Measurements from ENCODE around the gene CACNG5.

CACNG5 gene

GRCh38 chr17:66916946-66917345 is 82.0 kb downstream of the CACNG5 start:
- no peak for DNase-seq (ENCODE audit: extremely low read depth, insufficient read length)
- H3K4me3 ChIP-seq (replicated peaks; ENCODE audit: low read depth, low read length): no peak overlapping the region
- TF ChIP-seq CTCF (IDR thresholded peaks at IDR 0.05; ENCODE audit: insufficient read depth, low read length, poor library complexity, severe bottlenecking): no peak
- H3K36me3 ChIP-seq (ENCODE audit: control insufficient read depth, insufficient read depth, low read length): no peaks in the 10 kb centered on the region
- no peaks in the 10 kb centered on the region for H3K27me3 ChIP-seq (replicated peaks; ENCODE audit: control insufficient read depth, insufficient read depth, low read length)

GRCh38 chr17:66918896-66919295 is 84.0 kb downstream of the CACNG5 start:
- H3K4me3 ChIP-seq (replicated peaks; ENCODE audit: low read depth, low read length): no peak overlapping the region
- TF ChIP-seq CTCF (IDR thresholded peaks at IDR 0.05; ENCODE audit: insufficient read depth, low read length, poor library complexity, severe bottlenecking): no peak

GRCh38 chr17:66920435-66920834 is 85.5 kb downstream of the CACNG5 start:
- Histone ChIP-seq H3K27me3 (replicated peaks; ENCODE audit: control insufficient read depth, insufficient read depth, low read length) (no peaks in the 10 kb centered on the region; the same call in 1 of the 2 replicates), H3K36me3 (ENCODE audit: control insufficient read depth, insufficient read depth, low read length) (no peaks in the 10 kb centered on the region), H3K4me3 (replicated peaks; ENCODE audit: low read depth, low read length) (no peak overlapping the region)
- no peak for TF ChIP-seq CTCF (IDR thresholded peaks at IDR 0.05; ENCODE audit: insufficient read depth, low read length, poor library complexity, severe bottlenecking)
- DNase-seq (ENCODE audit: extremely low read depth, insufficient read length): no peak

More at GRCh38 chr17:66918896-66919295, 84.0 kb downstream of the CACNG5 start:
- Histone ChIP-seq H3K27me3 (replicated peaks; ENCODE audit: control insufficient read depth, insufficient read depth, low read length) (no peaks in the 10 kb centered on the region), H3K36me3 (ENCODE audit: control insufficient read depth, insufficient read depth, low read length) (no peaks in the 10 kb centered on the region)
- DNase-seq (ENCODE audit: extremely low read depth, insufficient read length): no peak

- no peak for TF ChIP-seq CTCF (IDR thresholded peaks at IDR 0.05; ENCODE audit: insufficient read depth, low read length, poor library complexity, severe bottlenecking)
- Histone ChIP-seq H3K27me3 (replicated peaks; ENCODE audit: control insufficient read depth, insufficient read depth, low read length) (no peaks in the 10 kb centered on the region; the same call in 1 of the 2 replicates), H3K4me3 (replicated peaks; ENCODE audit: low read depth, low read length) (no peak overlapping the region), H3K36me3 (ENCODE audit: control insufficient read depth, insufficient read depth, low read length) (no peaks in the 10 kb centered on the region)
- DNase-seq (ENCODE audit: extremely low read depth, insufficient read length): no peak
Measured at GRCh38 chr17:66920950-66921349, 86.0 kb downstream of the CACNG5 start.

GRCh38 chr17:66923886-66924285 is 89.0 kb downstream of the CACNG5 start:
- Histone ChIP-seq H3K4me3 (replicated peaks; ENCODE audit: low read depth, low read length) (no peak overlapping the region), H3K27me3 (replicated peaks; ENCODE audit: control insufficient read depth, insufficient read depth, low read length) (no peaks in the 10 kb centered on the region; the same call in none of the 2 replicates), H3K36me3 (ENCODE audit: control insufficient read depth, insufficient read depth, low read length) (no peaks in the 10 kb centered on the region)
- DNase-seq (ENCODE audit: extremely low read depth, insufficient read length): no peak
- no peak for TF ChIP-seq CTCF (IDR thresholded peaks at IDR 0.05; ENCODE audit: insufficient read depth, low read length, poor library complexity, severe bottlenecking)

All from GM06990 (cell line).